ENCODE measurements around the gene PTPN11.

Gene PTPN11

DNA sequence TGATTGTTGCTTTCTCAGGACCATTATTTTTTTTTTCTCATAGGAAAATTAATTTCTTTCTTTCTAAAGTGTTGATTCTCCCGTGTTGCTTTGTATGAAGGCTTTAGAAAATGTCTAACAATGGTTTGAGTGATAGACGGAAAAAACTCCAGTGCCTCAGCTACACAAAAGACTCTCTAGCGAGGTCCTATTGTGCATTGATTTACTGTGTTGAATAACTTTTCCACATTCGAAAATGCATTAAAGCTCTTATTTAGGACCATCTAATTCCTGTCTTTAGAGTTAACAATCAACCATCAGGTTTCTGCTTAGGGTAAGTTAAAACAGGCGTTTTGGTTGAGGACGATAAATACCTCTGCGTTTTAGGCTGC, 99.6 kb downstream of the PTPN11 start:
- no peak for DNase-seq

DNA sequence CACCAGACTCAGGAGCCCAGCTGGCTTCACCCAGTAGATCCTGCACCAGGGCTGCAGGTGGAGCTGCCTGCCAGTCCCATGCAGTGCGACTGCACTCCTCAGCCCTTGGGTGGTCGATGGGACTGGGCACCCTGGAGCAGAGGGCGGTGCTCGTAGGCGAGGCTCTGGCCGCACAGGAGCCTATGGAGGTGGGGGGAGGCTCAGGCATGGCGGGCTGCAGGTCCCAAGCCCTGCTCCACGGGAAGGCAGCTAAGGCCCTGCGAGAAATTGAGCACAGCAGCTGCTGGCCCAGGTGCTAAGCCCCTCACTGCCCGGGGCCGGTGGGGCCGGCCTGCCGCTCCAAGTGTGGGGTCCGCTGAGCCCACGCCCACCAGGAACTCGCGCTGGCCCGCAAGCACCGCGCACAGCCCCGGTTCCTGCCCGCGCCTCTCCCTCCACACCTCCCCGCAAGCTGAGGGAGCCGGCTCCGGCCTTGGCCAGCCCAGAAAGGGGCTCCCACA, 101.1 kb downstream of the PTPN11 start:
- peak; percentile 39 for DNase-seq

DNA sequence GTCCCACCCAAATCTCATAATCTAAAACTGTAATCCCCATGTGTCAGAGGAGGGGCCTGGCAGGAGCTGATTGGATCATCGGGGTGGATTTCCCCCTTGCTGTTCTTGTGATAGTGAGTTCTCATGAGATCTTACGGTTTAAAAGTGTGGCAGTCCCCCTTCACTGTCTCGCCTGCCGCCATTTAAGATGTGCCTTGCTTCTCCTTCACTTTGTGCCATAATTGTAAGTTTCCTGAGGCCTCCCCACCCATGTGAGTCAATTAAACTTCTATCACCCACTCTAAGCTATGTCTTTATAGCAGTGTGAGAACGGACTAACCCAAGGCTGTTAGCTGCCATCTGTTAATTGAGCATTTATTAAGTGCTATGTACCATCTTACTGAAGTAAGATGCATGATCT, 105.1 kb downstream of the PTPN11 start:
- no peak for DNase-seq

DNA sequence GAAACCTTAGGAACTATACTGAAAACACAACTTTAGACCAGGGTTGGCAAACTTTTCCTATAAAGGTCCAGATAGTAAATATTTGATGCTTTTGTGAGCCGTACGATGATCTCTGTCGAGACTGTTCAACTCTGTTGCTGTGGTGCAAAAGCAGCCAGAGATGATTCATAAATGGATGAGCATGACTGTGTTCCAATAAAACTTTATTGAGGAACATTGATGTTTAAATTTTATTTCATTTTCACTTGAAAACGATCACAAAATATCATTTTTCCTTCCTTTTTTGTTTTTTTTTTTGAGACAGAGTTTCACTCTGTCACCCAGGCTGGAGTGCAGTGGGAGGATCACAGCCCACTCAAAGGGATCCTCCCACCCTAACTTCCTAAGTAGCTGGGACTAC, 105.5 kb downstream of the PTPN11 start:
- DNase-seq: no peak

DNA sequence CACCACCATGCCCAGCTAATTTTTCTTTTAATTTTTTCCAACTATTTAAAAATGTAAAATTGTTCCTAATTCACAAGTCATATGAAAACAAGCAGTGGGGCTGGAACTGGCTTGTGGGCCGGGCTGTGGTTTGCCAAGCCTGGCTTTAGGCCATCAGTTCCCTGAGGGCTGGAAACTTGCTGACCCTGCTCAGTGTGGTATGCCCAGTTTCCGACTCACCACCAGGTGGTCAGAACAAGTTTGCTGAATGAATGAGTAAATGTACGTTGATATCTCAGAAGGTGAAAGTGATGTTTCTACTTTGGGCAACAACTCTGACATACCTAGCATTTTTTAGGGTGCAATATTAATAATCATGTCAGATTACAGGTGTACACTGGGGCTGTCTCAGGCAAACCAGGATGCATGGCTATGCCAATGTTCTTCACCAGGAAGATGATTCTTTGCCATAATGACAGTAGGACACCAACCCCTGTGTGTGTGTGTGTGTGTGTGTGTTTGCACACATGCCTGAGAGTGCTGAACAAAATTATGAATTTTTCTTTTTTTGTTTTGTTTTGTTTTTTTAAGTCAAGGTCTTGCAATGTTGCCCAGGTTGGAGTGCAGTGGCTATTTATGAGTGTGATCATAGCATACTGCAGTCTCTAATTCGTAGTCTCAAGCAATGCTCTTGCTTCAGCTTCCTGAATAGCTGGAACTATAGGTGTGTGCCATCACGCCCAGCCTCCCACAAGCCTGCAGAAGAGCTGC, 106.1 kb downstream of the PTPN11 start:
- peak; percentile 85 for DNase-seq

DNA sequence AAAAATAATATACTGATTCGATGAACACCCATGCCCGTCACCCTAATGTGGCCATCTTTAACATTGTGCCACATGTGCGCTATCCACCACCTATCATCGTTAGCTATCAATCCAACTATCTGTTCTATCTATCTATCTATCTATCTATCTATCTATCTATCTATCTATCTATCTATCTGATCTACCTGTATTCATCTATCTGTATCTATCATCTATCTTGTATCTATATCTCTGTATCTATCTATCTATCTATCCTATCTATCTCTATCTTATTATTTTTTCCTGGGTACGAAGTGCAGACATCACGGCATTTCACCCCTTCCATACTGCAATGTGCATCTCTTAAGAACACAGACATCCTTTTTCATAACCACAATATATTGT, 106.7 kb downstream of the PTPN11 start:
- DNase-seq: no peak

DNA sequence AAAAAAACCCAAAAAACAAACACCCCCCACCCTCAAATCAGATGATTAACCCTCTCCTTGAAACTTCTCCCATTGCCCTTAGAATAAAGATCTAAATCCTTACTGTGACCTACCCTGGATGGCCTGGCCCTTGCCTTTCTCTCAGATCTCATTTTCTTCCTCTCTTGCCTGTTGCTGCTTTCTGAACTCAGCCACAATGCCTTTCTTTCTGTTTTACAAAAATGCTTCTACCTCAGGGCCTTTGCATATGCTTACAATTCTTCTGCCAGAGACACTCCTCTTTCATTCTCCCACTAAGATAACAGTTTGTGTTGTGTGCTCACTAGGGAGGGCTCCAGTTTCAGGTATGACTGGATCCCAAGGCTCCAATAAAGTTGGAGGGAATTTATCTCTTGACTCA, 108.3 kb downstream of the PTPN11 start:
- no peak for DNase-seq

DNA sequence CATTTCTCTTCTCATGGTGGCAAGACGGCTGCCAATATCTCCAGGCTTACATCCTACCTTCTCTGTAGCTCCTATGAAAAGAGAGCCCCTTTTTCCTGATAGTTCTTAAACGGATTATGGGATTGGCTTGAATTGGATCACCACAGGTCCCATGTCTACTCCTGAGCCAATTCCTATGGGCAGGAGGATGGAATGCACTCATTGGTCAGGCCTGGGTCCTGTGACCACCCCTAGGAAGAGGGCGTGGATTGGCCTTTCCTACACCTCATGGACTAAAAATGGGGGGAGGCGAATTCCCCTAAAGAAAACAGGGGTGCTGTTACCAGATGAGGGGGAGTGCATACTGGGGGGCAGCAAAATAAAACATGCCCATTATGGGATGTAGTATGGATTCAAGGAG, 108.8 kb downstream of the PTPN11 start:
- no peak for DNase-seq

DNA sequence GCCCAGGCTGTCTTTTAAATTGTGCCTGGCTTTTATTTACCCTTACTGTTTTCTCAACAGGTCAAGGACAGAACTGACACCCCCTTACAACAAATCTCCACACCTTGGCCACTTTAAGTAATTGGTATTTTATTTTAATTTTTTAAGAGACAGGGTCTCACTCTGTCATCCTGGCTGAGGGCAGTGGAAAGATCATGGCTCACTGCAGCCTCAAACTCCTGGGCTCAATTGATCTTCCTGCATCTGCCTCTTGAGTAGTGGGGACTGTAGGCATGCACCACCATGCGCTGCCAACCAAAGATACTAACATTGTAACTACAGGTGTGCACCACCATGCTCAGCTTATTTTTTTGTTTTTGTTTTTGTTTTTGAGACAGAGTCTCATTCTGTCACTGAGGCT, 109.8 kb downstream of the PTPN11 start:
- DNase-seq: no peak

DNA sequence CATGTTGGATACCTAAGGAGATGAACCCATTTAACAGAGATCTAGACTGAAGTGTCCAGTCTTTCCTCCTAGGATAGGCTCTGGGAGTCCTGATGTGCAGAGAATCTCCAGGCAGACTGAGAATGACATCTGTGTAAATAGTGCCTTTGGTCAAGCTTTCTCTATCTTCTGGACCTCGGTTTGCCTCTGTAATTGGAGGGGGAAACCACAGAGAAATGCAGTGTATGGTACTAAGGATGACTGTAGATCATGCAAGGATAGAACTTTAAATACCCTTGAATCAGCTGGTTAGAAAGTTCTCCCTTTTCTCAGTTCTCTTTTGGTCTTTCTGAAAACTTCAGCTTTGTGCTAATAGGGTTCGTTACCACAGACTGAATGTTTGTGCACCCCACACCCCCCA, 112.2 kb downstream of the PTPN11 start:
- DNase-seq: no peak

DNA sequence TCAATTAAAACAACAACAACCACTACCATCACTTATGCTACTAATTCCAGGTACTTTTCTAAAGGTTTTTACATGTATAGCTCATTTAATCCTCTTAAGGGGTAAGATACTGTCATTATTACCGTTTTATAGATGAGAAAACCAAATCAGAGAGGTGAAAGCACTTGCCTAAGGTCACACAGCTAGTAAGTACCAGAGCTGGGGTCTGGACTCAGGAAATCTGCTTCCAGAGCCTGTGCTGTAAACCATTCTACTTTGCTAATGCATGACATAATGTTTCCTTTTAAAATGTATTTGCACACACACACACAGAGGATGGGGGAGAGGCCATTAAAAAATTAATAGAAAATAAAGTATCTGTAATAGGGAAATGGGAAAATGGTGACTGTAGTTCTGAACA, 113.4 kb downstream of the PTPN11 start:
- no peak for DNase-seq

DNA sequence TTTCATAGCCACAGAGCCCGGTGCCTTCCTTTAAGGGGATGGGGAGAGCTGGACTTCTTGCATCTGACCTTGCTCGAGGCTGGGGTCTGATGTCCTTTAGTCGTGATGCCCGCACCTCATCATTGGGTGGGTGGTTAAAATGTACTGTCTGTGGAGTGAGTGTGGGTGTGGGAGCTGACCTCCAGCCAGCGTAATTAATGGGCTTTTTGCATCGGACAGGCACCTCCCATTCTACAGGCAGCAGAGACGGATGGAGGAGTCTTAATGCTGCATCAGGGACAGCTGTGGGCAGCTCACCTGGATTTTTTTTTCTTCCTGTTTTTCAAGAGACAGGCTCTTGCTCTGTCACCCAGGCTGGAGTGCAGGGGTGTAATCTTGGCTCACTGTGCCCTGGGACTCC, 114.8 kb downstream of the PTPN11 start:
- no peak for DNase-seq

DNA sequence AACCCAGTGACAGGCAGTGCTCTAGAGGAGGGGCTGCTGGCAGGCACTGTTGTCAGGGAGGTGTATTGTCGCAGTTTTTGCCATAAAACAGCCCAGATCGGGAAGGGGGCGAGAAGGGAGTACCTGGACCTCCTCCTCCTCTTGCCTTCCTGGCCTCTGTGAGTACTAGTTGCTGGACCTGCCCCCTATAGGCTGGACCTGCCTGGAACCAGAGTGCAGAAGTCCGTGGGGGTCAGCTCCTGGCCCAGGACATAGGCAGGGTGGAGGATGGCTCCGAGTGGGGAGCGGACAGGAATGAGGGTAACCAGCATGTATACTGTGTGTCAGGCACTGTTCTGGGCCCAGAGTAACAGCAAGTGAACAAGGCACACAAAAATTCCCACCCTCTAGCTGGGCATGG, 116.3 kb downstream of the PTPN11 start:
- no peak for DNase-seq

DNA sequence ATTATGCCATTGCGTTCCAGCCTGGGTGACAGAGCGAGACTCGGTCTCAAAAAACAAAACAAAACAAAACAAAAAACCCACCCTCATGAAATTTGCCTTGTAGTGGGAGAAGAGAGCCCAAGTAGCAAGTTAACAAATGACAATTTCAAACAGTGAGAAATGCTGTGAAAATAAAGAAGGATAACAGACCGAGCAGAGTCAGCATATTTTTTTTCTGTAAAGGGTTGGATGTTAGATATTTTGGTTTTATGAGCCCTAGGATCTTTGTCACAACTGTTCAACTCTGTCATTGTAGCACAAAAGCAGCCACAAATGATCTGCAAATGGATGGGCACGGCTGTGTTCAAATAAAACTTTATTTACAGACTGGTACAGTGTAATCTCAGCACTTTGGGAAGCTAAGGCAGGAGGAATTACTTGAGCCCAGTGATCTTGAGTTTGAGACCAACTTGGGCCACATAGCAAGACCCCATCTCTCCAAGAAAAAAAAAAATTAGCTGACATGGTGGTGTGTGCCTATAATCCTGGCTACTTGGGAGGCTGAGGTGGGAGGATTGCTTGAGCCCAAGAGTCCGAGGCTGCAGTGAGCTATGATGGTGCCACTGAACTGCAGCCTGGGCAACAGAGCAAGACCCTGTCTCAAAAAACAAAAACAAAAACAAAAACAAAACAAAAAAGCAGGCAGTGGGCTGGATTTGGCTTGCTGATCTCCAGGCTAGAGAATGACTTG, 117.1 kb downstream of the PTPN11 start:
- DNase-seq: no peak

DNA sequence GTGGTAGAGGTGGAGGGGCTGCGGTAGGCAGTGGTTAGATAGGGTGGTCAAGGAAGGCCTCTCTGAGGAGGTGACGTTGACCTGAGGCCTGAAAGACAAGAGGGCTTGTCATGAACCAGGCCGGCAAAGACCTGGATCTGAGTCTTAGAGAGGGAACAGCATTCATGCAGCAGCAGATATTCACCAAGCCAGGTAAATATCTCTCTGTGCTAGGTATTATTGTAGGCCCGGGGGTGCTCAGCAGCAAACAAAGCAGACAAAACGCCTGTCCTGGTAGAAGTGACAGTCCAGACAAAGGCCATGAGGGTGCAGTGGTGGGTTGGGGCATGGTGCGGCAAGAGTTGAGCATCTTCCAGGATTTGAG, 117.6 kb downstream of the PTPN11 start:
- DNase-seq: no peak

DNA sequence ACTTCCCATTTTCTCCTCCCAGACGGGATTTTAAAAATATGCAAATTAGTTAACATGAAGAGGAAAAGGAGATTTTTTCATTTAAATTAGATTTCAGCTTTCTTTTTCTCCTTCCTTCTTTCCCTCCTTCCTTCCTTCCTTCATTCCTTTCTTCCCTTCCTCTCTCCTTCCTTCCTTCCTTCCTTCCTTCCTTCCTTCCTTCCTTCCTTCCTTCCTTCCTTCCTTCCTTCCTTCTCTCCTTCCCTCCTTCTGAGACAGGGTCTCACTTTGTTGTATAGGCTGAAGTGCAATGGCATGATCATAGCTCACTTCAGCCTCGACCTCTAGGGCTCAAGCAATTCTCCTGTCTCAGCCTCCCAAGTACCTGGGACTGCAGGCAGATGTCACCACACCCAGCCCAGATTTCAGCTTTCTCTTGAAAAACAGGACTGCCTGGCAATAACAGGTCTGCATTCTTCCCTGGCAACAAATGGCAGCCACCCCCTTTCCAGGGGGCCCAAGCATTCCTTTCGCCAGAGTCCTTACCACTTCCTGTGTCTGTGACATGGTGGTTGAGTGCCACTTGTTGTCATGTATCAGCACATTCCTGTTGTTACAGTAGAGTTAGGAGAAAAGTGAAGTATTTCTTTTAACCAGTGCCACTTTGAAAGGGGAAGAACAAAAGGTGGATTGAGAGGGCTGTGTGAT, 119.1 kb downstream of the PTPN11 start:
- peak; percentile 99 for DNase-seq

DNA sequence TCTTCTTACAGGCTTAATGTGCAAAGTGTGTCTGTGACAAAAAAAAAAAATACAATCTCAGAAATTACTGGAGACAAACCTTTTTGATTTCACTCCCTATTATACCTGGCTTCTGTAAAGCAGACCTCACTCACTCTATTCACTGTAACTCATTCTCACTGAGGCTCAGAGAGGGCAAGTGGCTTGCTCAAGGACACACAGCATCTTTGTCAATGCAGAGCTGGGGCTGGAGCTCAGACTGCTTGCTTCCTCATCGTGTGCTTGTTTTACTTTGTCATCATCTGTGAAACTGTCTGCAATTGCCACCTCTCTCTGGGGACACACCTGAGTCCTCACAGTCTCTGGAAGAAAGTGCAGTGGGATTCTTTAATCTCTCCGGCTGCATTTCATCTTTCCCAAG, 120.0 kb downstream of the PTPN11 start:
- DNase-seq: no peak

DNA sequence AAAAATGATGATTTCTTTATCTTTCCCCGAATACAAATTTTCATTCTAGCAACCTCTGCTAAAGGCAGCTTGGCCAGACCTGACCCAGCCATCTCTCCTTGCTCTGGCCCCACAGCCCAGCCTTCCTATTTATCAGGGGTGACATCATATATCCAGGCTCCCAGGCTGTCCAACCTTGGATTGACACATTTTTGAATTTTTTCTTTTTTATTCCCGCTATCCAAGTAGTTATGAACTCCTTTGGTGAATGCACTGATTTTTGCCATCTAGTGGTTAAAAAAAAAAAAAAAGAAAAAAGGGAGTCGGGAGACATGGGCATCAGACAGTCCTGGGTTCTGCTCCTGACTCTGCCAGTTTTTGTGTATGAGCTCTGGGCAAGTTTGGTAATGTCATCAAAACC, 120.5 kb downstream of the PTPN11 start:
- DNase-seq: no peak

DNA sequence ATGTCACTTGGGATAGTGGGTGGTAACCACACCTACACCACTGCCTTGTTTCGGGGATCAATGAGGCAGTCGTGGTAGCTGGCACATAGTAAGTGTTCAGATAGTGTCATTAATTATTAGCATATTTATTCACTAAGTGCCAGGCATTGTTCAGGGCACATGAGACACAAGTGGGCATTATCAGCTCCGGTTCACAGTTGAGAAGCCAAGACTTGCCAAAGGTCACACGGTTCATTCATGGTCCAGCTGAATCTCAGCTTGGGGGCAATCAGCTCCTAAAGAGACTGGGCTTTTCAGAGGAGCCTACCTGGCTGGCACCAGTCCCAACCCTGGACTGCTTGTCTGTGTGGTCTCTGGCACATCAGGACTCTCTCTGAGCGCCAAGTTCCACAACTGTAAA, 121.3 kb downstream of the PTPN11 start:
- no peak for DNase-seq

DNA sequence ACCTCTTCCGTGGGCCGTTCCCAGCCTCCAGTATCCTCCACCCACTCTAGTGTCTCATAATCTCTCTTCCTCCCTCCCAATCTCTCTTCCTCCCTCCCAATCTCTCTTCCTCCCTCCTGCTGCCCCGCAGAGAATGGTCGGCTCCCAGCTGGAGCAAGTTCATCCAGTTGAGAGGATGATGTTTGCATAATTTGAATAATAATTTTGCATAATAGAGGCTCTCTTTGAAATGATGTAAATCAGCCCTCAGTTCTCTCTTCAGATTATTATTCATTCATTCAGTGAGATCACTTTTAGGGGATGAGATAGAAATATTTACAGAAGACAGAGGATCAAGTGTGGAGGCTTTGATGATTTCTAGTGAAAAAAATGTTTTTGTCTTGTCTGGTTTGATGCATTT, 125.0 kb downstream of the PTPN11 start:
- DNase-seq: no peak

DNA sequence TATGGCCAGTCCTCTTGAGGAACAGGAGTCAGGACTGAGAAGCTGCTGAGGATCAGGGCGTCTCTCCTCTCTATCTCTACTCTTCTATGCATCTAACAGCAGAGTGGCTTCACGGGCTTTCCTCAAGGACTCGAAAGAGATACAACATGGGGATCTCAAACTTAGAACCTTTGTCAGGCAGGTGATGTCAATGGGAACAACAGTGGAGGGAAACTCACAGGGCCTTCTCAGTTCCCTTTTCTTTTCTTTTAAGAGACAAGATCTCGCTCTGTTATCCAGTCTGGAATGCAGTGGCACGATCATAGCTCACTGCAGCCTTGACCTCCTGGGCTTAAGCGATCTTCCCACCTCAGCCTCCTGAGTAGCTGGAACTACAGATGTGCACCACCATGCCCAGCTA, 127.6 kb downstream of the PTPN11 start:
- DNase-seq: no peak

DNA sequence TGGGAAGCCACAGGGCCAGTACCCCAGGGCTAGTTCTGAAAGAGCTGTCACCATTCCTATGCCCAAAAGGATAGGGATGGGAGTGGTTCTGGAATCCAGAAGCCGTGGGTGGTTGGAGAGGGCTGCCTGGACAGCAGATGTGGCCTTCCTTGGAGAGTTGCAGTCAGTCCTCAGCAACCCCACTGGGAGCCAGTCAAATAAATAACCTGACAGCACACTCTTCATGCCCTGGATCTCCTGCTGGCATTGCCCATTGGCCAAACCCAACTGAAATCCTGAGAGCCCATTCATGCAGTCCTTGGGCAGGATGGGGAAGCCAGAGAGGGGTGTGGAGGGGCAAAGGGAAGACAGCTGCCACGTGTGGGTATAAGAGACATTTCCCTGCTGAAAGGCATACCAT, 128.2 kb downstream of the PTPN11 start:
- no peak for DNase-seq

DNA sequence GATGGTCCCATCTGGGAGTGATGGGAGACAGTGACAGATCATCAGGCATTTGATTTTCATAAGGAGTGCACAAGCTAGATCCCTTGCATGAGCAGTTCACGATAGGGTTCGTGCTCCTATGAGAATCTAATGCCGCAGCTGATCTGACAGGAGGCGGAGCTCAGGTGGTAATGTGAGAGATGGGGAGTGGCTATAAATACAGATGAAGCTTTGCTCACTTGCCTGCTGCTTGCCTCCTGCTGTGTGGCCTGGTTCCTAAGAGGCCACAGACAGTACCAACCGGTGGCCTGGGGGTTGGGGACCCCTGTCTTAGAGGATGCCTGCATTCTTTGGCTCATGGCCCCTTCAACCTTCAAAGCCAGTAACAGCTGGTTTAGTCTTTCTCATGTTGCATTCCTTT, 130.3 kb downstream of the PTPN11 start:
- DNase-seq: no peak

DNA sequence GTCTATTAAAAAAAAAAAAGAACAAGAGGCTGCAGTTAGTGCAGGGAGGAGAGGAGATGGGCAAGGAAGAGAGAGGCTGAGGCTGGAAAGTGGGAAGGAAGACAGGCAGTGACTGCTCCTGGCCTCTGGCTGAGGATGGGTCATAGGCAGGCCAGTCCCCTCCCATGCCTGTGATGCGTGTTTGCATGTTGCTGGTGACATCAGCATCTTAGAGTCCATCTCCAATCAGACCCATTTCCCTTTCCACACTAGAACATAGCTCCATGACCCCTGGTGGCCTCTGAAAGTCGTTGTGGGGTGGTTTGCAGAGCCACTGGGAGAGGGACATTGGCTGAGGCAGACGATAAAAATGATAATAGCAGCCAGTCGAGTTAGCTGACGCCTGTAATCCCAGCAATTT, 132.9 kb downstream of the PTPN11 start:
- DNase-seq: peak; percentile 69
